Measurements from ENCODE around the gene FILIP1L. TPM values are rescaled to one million over a fixed set of nuclear protein-coding genes. Genes with fewer than 3 reads are reported as not detected.

FILIP1L gene
- total RNA-seq (2022; extraction: Qiagen RNA extraction; ENCODE audit: low read depth): 0.06 to 0.45 TPM (median 0.07 TPM) in 5 replicates

GRCh38 chr3:100114413-100115030, at the start of gene FILIP1L:
FILIP1L (minus strand) TSS chr3:100114501.

DNA sequence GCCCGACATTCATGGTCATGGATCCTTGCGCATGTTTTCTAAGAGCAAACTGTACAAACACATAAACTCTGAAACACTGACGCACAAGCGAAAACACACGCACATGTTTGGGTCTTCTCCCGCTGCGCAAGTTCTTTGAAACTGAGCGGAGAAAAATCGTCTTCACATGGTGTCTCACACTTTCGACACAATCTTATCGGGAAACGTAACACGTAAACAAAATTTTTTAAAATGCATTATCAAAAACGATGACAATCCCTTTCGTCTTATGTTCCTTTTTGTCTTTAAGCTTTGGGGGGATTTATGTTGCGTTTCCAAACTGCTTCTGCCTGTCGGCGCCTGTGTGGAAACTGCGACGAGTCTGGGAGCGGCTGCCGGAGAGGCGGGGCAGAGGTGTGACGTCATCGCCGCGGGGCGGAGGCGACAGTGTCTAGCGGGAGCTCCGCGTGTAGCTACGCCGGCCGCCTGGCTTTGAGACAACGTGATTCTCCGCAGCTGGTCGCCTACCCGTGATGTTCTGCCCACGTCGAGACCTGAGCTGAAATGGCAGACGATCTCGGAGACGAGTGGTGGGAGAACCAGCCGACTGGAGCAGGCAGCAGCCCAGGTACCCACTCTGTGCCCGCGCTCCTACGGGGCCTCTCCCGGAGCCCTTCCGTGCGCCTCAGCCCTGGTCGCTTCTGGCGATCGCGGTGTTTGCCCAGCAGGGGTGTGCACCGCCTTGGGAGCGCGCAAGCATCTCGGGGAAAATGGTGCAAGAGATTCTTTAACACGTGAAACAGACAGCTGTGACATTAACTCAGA, 296.7 kb downstream of the FILIP1L start, which contains the start of gene CMSS1:
Gene CMSS1, plus strand, starts transcription at position 426 of the 804 bp plus-strand sequence.

Other genes with a start within 250 kb of the FILIP1L start
- 13.3 to 15.1 TPM (median 13.7 TPM) in 5 replicates for gene TBC1D23, start 146.5 kb upstream of the FILIP1L start, total RNA-seq (2022; extraction: Qiagen RNA extraction; ENCODE audit: low read depth)
- gene NIT2, start 220.3 kb upstream of the FILIP1L start, total RNA-seq (2022; extraction: Qiagen RNA extraction; ENCODE audit: low read depth): 64.4 to 91.8 TPM (median 87.7 TPM) in 5 replicates